Measurements from ENCODE around the gene NCKAP5. TPM values are rescaled to one million over a fixed set of nuclear protein-coding genes. Genes with fewer than 3 reads are reported as not detected.

NCKAP5 gene
- total RNA-seq, 6 donors from 2014 or later, result 22.1 to 51.1 (median 41.4) TPM

DNA sequence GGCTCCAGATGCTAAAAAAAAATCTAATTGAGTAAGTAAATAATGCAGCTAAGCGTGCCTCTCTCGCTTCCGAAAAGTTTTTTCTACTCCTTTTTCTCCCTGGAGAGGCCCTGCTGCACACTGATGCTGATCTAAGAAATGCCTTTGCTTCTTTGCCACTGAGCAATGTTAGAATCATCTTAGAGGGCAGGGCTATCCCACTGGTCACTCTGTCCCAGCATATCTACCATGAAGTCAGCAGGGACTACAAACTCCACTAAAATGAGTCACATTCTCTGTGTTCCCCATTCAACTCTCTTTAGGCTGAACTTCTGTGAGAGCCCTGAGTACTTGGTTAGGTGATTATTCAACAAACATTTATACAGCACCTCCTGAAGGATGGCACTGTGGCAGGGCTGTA, 770.7 kb downstream of the NCKAP5 start:
- no peak overlapping the region for H3K27ac ChIP-seq
- H3K36me3 ChIP-seq, result no peaks in the 10 kb centered on the region
- ATAC-seq (ENCODE audit: low FRiP score in 2 of 2) (no peak), DNase-seq (no peak)
- no peaks in the 10 kb centered on the region for H3K9me3 ChIP-seq
- no peak overlapping the region for H3K4me3 ChIP-seq
- TF ChIP-seq, protein P1, sequence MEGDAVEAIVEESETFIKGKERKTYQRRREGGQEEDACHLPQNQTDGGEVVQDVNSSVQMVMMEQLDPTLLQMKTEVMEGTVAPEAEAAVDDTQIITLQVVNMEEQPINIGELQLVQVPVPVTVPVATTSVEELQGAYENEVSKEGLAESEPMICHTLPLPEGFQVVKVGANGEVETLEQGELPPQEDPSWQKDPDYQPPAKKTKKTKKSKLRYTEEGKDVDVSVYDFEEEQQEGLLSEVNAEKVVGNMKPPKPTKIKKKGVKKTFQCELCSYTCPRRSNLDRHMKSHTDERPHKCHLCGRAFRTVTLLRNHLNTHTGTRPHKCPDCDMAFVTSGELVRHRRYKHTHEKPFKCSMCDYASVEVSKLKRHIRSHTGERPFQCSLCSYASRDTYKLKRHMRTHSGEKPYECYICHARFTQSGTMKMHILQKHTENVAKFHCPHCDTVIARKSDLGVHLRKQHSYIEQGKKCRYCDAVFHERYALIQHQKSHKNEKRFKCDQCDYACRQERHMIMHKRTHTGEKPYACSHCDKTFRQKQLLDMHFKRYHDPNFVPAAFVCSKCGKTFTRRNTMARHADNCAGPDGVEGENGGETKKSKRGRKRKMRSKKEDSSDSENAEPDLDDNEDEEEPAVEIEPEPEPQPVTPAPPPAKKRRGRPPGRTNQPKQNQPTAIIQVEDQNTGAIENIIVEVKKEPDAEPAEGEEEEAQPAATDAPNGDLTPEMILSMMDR (IDR thresholded peaks at IDR 0.05), result no peak
- TF ChIP-seq POLR2AphosphoS5 (IDR thresholded peaks at IDR 0.05) (no peak), POLR2A (IDR thresholded peaks at IDR 0.05) (no peak), EP300 (IDR thresholded peaks at IDR 0.05) (no peak)
- H3K27me3 ChIP-seq, result no peaks in the 10 kb centered on the region
- 88 to 90% methylated on average over 3 of the region's 3 CpGs for WGBS, 2 donors
- H3K4me1 ChIP-seq, result no peaks in the 10 kb centered on the region

DNA sequence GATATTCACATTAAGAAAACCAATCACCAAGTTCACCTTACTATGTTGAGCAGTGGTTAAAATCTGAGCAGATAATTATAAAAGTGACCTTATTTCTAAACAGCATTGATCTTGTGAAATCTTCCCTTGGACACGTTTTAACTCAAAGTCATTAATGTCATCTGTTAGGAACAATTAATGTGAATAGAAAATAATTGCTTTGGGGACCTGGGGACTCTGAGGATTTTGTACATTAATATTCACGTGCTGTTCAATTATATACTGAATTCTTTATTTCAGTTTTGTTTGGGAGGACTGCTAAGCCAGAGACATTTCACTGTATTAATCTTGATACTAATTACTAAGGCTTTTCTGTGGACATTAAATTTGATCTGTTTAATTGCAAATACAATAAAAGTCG, 771.2 kb downstream of the NCKAP5 start:
- H3K9me3 ChIP-seq, result no peaks in the 10 kb centered on the region
- H3K27me3 ChIP-seq, result no peaks in the 10 kb centered on the region
- DNase-seq, result no peak
- no peaks in the 10 kb centered on the region for H3K36me3 ChIP-seq
- no peak overlapping the region for H3K27ac ChIP-seq
- 70 to 85% methylated on average over 3 of the region's 3 CpGs for WGBS, 2 donors
- H3K4me3 ChIP-seq, result no peak overlapping the region
- no peaks in the 10 kb centered on the region for H3K4me1 ChIP-seq
- no peak for ATAC-seq (ENCODE audit: low FRiP score in 2 of 2)
- TF ChIP-seq POLR2A (IDR thresholded peaks at IDR 0.05) (no peak), EP300 (IDR thresholded peaks at IDR 0.05) (no peak), POLR2AphosphoS5 (IDR thresholded peaks at IDR 0.05) (no peak)
- TF ChIP-seq, protein P1 (IDR thresholded peaks at IDR 0.05), result no peak

DNA sequence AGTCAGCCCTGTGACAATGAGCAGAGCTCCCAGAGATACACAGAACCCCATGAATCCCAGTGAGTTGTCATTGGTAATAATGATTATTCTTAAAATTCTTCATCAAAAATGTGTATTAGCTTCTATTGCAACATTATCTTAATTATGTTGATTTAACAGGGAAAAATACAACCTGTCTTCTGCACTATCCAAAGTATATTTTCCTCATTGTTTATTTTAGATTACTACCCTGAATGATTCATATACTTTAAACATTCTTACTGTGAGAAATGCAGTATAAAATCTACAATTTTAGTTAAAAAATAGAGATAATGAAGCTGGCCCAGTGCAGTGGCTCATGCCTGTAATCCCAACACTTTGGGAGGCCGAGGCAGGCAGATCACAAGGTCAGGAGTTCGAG, 773.0 kb downstream of the NCKAP5 start:
- Histone ChIP-seq H3K27me3 (no peaks in the 10 kb centered on the region), H3K4me3 (no peak overlapping the region), H3K9me3 (no peaks in the 10 kb centered on the region), H3K27ac (no peak overlapping the region), H3K36me3 (no peaks in the 10 kb centered on the region), H3K4me1 (no peaks in the 10 kb centered on the region)
- WGBS, 2 donors, result 91 to 93% methylated on average over 2 of the region's 2 CpGs
- DNase-seq (no peak), ATAC-seq (ENCODE audit: low FRiP score in 2 of 2) (no peak)
- TF ChIP-seq POLR2AphosphoS5 (IDR thresholded peaks at IDR 0.05) (no peak), EP300 (IDR thresholded peaks at IDR 0.05) (no peak), POLR2A (IDR thresholded peaks at IDR 0.05) (no peak)
- TF ChIP-seq, protein P1 (IDR thresholded peaks at IDR 0.05), result no peak

DNA sequence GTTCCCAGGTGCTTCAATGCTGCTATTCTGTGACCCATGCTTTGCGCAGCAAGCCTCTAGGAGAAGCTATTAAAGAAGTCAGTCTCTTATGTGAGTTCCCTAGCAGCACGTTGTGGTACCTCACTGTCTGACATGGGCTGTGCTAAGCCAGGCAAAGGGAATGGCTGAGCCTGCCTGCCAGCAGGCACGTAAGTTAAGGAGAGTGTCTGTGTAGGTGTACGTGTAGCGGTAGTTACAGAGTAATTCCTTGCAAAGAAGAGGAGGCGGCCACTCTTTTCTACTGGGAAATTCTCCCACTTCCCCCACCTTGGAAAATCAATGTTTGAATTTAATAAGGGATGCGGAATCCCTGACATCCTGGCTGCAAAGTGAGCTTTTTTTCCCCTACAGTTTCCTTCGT, 774.7 kb downstream of the NCKAP5 start:
- ATAC-seq (ENCODE audit: low FRiP score in 2 of 2) (no peak), DNase-seq (no peak)
- Histone ChIP-seq H3K4me3 (no peak overlapping the region), H3K9me3 (no peaks in the 10 kb centered on the region), H3K27ac (no peak overlapping the region), H3K36me3 (no peaks in the 10 kb centered on the region), H3K4me1 (no peaks in the 10 kb centered on the region), H3K27me3 (no peaks in the 10 kb centered on the region)
- WGBS, 2 donors, result 89 to 93% methylated on average over 8 of the region's 8 CpGs
- TF ChIP-seq POLR2A (IDR thresholded peaks at IDR 0.05), result no peak
- no peak for TF ChIP-seq POLR2AphosphoS5 (IDR thresholded peaks at IDR 0.05)
- TF ChIP-seq EP300 (IDR thresholded peaks at IDR 0.05), result no peak
- TF ChIP-seq, protein P1 (IDR thresholded peaks at IDR 0.05), result no peak

DNA sequence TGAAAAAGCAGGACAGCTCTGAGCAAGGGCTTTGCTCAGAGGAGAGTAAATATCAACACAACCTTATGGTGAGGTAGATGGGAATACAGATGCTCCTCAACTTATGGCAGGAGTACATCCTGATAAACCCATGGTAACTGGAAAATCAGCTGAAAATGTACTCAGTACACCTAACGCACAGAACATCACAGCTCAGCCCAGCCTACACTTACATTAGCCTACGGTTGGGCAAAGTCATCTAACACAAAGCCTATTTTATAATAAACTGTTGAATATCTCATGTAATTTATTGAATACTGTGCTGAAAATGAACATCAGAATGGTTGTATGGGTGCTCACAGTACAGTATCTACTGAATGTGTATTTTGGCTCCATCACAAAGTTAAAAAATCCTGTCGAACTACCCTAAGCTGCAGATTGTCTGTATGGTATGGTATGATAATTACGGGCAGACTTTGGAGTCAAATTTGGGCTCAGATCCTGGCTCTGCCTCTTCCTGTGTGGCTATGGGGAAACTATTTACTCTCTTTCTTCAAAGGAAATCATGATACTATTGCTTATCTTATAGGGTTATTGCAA, 778.0 kb downstream of the NCKAP5 start:
- no peak for ATAC-seq (ENCODE audit: low FRiP score in 2 of 2)

More for the DNA sequence above, 778.0 kb downstream of the NCKAP5 start:
- TF ChIP-seq EP300 (IDR thresholded peaks at IDR 0.05) (no peak), POLR2A (IDR thresholded peaks at IDR 0.05) (no peak), POLR2AphosphoS5 (IDR thresholded peaks at IDR 0.05) (no peak)
- TF ChIP-seq, protein P1 (IDR thresholded peaks at IDR 0.05), result no peak
- Histone ChIP-seq H3K4me3 (no peak overlapping the region), H3K9me3 (no peaks in the 10 kb centered on the region), H3K4me1 (no peaks in the 10 kb centered on the region), H3K27me3 (no peaks in the 10 kb centered on the region), H3K27ac (no peak overlapping the region), H3K36me3 (no peaks in the 10 kb centered on the region)
- WGBS, 2 donors, result 83 to 88% methylated on average over 4 of the region's 4 CpGs
- no peak for DNase-seq

Data from upper lobe of left lung (tissue), 6 donors.